HEK293T (cell line): ENCODE results near the gene CACNA1C.

Experiments used
- ARNT ChIP-seq: fragments of 450-650 bp; IDR thresholded peaks from 2 replicates; pipeline ENCODE4 v1.6.1; 2017; ENCODE audit warnings: mild to moderate bottlenecking
- BHLHE40 ChIP-seq: fragments of 450-650 bp; IDR thresholded peaks from 2 replicates; pipeline ENCODE4 v1.6.1; 2016; ENCODE audit warnings: mild to moderate bottlenecking, moderate library complexity, borderline replicate concordance
- FOXA1 ChIP-seq: fragments of 450-650 bp; IDR thresholded peaks from 2 replicates; pipeline ENCODE4 v1.6.1; 2016; ENCODE audit warnings: mild to moderate bottlenecking
- FOXK2 ChIP-seq: fragments of 450-650 bp; IDR thresholded peaks from 2 replicates; pipeline ENCODE4 v1.6.1; 2016; ENCODE audit warnings: mild to moderate bottlenecking
- HDGF ChIP-seq: fragments of 450-650 bp; IDR thresholded peaks from 2 replicates; pipeline ENCODE4 v1.6.1; 2017; ENCODE audit warnings: antibody characterized with exemption, borderline replicate concordance
- L3MBTL2 ChIP-seq: fragments of 450-650 bp; conservative IDR thresholded peaks from 2 replicates; pipeline ENCODE4 v1.6.1; 2016; ENCODE audit warnings: mild to moderate bottlenecking
- SUZ12 ChIP-seq: fragments of 450-650 bp; IDR thresholded peaks from 2 replicates; pipeline ENCODE4 v1.6.1; 2016; ENCODE audit warnings: mild to moderate bottlenecking
- TARDBP ChIP-seq: fragments of 450-650 bp; IDR thresholded peaks from 2 replicates; pipeline ENCODE4 v1.6.1; 2016
- ZNF384 ChIP-seq: fragments of 450-650 bp; IDR thresholded peaks from 2 replicates; pipeline ENCODE4 v1.6.1; 2016

DNA sequence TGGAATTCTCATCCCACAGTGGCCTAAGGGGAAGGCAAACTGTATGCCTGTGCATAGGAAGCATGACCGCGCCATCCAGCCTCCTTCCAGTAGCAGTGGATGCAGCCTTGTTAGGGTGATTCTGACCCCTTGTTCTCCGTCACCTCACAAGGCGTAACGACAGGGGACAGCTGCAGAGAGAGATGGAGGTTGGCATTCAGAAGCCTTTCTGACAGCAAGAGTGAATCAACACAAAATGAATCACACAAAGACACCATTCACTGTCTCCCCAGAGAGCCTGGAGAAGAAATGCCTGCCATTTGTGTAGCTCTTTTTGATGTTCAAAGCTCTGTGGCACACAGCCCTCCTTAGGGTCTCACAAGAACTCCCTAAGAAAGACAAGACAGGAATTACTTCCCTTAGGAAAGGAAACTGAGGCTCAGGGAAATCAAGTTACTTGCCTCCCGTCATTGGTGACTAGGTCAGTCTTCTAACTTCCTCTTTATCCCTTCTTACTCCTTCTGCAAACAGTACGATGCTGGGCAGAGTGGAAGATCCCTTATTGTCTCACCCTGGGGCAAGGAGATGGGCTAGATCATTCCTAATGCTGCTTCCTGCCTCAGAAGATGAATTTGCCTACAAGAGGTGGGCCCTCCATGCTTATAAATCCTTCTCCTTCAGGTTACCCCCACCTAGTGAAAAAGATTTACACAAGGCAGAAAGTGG lies 280.9 kb downstream of the CACNA1C start:
- TF ChIP-seq ZNF384 (no peak), FOXA1 (no peak), BHLHE40 (no peak), FOXK2 (no peak), ARNT (no peak), TARDBP (no peak), HDGF (no peak), SUZ12 (no peak), L3MBTL2 (no peak)
